ENCODE measurements around the gene FAF2.

GRCh38 chr5:176515396-176515795 lies 67.2 kb downstream of the FAF2 start:
- no peak for TF ChIP-seq GATA3 (IDR thresholded peaks at IDR 0.05; ENCODE audit: low read depth, low read length)
- TF ChIP-seq GATA2 (IDR thresholded peaks at IDR 0.05; ENCODE audit: low read depth, low read length) = no peak
